Measurements from ENCODE around the gene MGP.

MGP gene

GRCh38 chr12:14846876-14847580, 38.6 kb downstream of the MGP start:
- Histone ChIP-seq H3K27me3 (ENCODE audit: insufficient read depth, insufficient read length) (no peaks in the 10 kb centered on the region), H3K9me3 (ENCODE audit: insufficient read depth, low read length) (no peaks in the 10 kb centered on the region), H3K4me3 (ENCODE audit: insufficient read length, low read depth) (no peak overlapping the region), H3K4me1 (ENCODE audit: insufficient read depth, insufficient read length) (no peaks in the 10 kb centered on the region), H3K9ac (ENCODE audit: insufficient read length, low read depth) (no peak overlapping the region), H3K36me3 (ENCODE audit: insufficient read depth, insufficient read length, low read length) (no peaks in the 10 kb centered on the region)
- no peak for TF ChIP-seq SUZ12 (IDR thresholded peaks at IDR 0.05; ENCODE audit: extremely low read depth, insufficient read depth, insufficient read length)
- TF ChIP-seq ZNF274 (IDR thresholded peaks at IDR 0.05; ENCODE audit: low read depth, low read length) = no peak
- TF ChIP-seq YY1 (IDR thresholded peaks at IDR 0.05; ENCODE audit: insufficient read depth, insufficient read length) = no peak
- DNase-seq (ENCODE audit: low read depth, low spot score) = no peak

- no peak for DNase-seq (ENCODE audit: low read depth, low spot score)
- TF ChIP-seq YY1 (IDR thresholded peaks at IDR 0.05; ENCODE audit: insufficient read depth, insufficient read length) (no peak), ZNF274 (IDR thresholded peaks at IDR 0.05; ENCODE audit: low read depth, low read length) (no peak)
Measured at GRCh38 chr12:14846042-14846587, 39.5 kb downstream of the MGP start.

GRCh38 chr12:14845350-14845750, 40.3 kb downstream of the MGP start:
- no peaks in the 10 kb centered on the region for H3K27me3 ChIP-seq (ENCODE audit: insufficient read depth, insufficient read length)
- TF ChIP-seq YY1 (IDR thresholded peaks at IDR 0.05; ENCODE audit: insufficient read depth, insufficient read length) = no peak
- no peak for TF ChIP-seq ZNF274 (IDR thresholded peaks at IDR 0.05; ENCODE audit: low read depth, low read length)
- no peak for TF ChIP-seq SUZ12 (IDR thresholded peaks at IDR 0.05; ENCODE audit: extremely low read depth, insufficient read depth, insufficient read length)
- DNase-seq (ENCODE audit: low read depth, low spot score) = peak; percentile 76
- H3K4me3 ChIP-seq (ENCODE audit: insufficient read length, low read depth) = no peak overlapping the region
- no peaks in the 10 kb centered on the region for H3K4me1 ChIP-seq (ENCODE audit: insufficient read depth, insufficient read length)
- no peaks in the 10 kb centered on the region for H3K9me3 ChIP-seq (ENCODE audit: insufficient read depth, low read length)
- no peak overlapping the region for H3K9ac ChIP-seq (ENCODE audit: insufficient read length, low read depth)
- no peaks in the 10 kb centered on the region for H3K36me3 ChIP-seq (ENCODE audit: insufficient read depth, insufficient read length, low read length)

More at GRCh38 chr12:14846042-14846587, 39.5 kb downstream of the MGP start:
- Histone ChIP-seq H3K27me3 (ENCODE audit: insufficient read depth, insufficient read length) (no peaks in the 10 kb centered on the region), H3K9ac (ENCODE audit: insufficient read length, low read depth) (no peak overlapping the region), H3K4me3 (ENCODE audit: insufficient read length, low read depth) (no peak overlapping the region), H3K36me3 (ENCODE audit: insufficient read depth, insufficient read length, low read length) (no peaks in the 10 kb centered on the region), H3K4me1 (ENCODE audit: insufficient read depth, insufficient read length) (no peaks in the 10 kb centered on the region), H3K9me3 (ENCODE audit: insufficient read depth, low read length) (no peaks in the 10 kb centered on the region)

- Histone ChIP-seq H3K27me3 (ENCODE audit: insufficient read depth, insufficient read length) (no peaks in the 10 kb centered on the region), H3K4me3 (ENCODE audit: insufficient read length, low read depth) (no peak overlapping the region), H3K36me3 (ENCODE audit: insufficient read depth, insufficient read length, low read length) (no peaks in the 10 kb centered on the region), H3K9me3 (ENCODE audit: insufficient read depth, low read length) (no peaks in the 10 kb centered on the region; the same call in 1 of the 2 replicates), H3K4me1 (ENCODE audit: insufficient read depth, insufficient read length) (no peaks in the 10 kb centered on the region), H3K9ac (ENCODE audit: insufficient read length, low read depth) (no peak overlapping the region)
- DNase-seq (ENCODE audit: low read depth, low spot score) = no peak
- no peak for TF ChIP-seq YY1 (IDR thresholded peaks at IDR 0.05; ENCODE audit: insufficient read depth, insufficient read length)
- TF ChIP-seq ZNF274 (IDR thresholded peaks at IDR 0.05; ENCODE audit: low read depth, low read length) = no peak
- TF ChIP-seq SUZ12 (IDR thresholded peaks at IDR 0.05; ENCODE audit: extremely low read depth, insufficient read depth, insufficient read length) = no peak
Measured at GRCh38 chr12:14844401-14844800, 41.3 kb downstream of the MGP start.

- Histone ChIP-seq H3K9me3 (ENCODE audit: insufficient read depth, low read length) (no peaks in the 10 kb centered on the region; the same call in 1 of the 2 replicates), H3K36me3 (ENCODE audit: insufficient read depth, insufficient read length, low read length) (no peaks in the 10 kb centered on the region), H3K4me1 (ENCODE audit: insufficient read depth, insufficient read length) (no peaks in the 10 kb centered on the region), H3K9ac (ENCODE audit: insufficient read length, low read depth) (no peak within 1 kb of the TSS), H3K4me3 (ENCODE audit: insufficient read length, low read depth) (no peak within 1 kb of the TSS), H3K27me3 (ENCODE audit: insufficient read depth, insufficient read length) (no peaks in the 10 kb centered on the region)
- TF ChIP-seq YY1 (IDR thresholded peaks at IDR 0.05; ENCODE audit: insufficient read depth, insufficient read length) = no peak
- no peak for TF ChIP-seq ZNF274 (IDR thresholded peaks at IDR 0.05; ENCODE audit: low read depth, low read length)
- no peak for TF ChIP-seq SUZ12 (IDR thresholded peaks at IDR 0.05; ENCODE audit: extremely low read depth, insufficient read depth, insufficient read length)
- no peak for DNase-seq (ENCODE audit: low read depth, low spot score)
Measured at GRCh38 chr12:14843425-14843887, 42.2 kb downstream of the MGP start, which contains the start of gene ART4. Gene ART4, minus strand, starts transcription at chr12:14843526. Its CDS starts 413 bp downstream, at chr12:14843113.

DNA sequence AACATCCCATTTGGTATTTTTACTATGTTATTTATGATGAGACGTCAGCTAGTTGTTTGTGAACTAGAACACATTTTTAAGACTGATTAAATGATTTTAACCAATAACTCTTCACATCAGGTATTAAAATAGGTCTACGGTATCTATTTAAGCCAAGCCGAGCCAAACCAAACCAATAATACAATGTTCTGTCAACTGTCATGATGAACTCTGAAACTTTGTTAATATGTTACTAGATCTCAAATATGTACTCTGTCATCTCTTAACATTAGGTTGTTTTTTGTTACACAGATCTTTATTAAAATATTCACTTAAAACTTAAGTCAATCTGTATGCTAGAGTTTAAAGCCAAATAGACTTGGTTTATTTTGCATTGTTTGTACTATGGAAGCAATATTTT, 43.3 kb downstream of the MGP start:
- Histone ChIP-seq H3K4me1 (ENCODE audit: insufficient read depth, insufficient read length) (no peaks in the 10 kb centered on the region), H3K36me3 (ENCODE audit: insufficient read depth, insufficient read length, low read length) (no peaks in the 10 kb centered on the region), H3K27me3 (ENCODE audit: insufficient read depth, insufficient read length) (no peaks in the 10 kb centered on the region), H3K4me3 (ENCODE audit: insufficient read length, low read depth) (no peak overlapping the region), H3K9ac (ENCODE audit: insufficient read length, low read depth) (no peak overlapping the region), H3K9me3 (ENCODE audit: insufficient read depth, low read length) (no peaks in the 10 kb centered on the region; the same call in none of the 2 replicates)
- TF ChIP-seq ZNF274 (IDR thresholded peaks at IDR 0.05; ENCODE audit: low read depth, low read length) (no peak), YY1 (IDR thresholded peaks at IDR 0.05; ENCODE audit: insufficient read depth, insufficient read length) (no peak), SUZ12 (IDR thresholded peaks at IDR 0.05; ENCODE audit: extremely low read depth, insufficient read depth, insufficient read length) (no peak)
- DNase-seq (ENCODE audit: low read depth, low spot score) = no peak

GRCh38 chr12:14841761-14842160, 43.9 kb downstream of the MGP start:
- H3K27me3 ChIP-seq (ENCODE audit: insufficient read depth, insufficient read length) = no peaks in the 10 kb centered on the region
- H3K4me1 ChIP-seq (ENCODE audit: insufficient read depth, insufficient read length) = no peaks in the 10 kb centered on the region
- no peaks in the 10 kb centered on the region for H3K36me3 ChIP-seq (ENCODE audit: insufficient read depth, insufficient read length, low read length)
- DNase-seq (ENCODE audit: low read depth, low spot score) = peak; percentile 27
- H3K9ac ChIP-seq (ENCODE audit: insufficient read length, low read depth) = no peak overlapping the region
- no peaks in the 10 kb centered on the region; the same call in none of the 2 replicates for H3K9me3 ChIP-seq (ENCODE audit: insufficient read depth, low read length)
- TF ChIP-seq YY1 (IDR thresholded peaks at IDR 0.05; ENCODE audit: insufficient read depth, insufficient read length) (no peak), ZNF274 (IDR thresholded peaks at IDR 0.05; ENCODE audit: low read depth, low read length) (no peak), SUZ12 (IDR thresholded peaks at IDR 0.05; ENCODE audit: extremely low read depth, insufficient read depth, insufficient read length) (no peak)
- H3K4me3 ChIP-seq (ENCODE audit: insufficient read length, low read depth) = no peak overlapping the region
